HL-60 (cell line): Measurements from ENCODE around the gene C16orf54.

Source experiments
- CTCF ChIP-seq: IDR thresholded peaks from one replicate; pipeline ENCODE4 v1.5.1; 2011; ENCODE audit warnings: low read length, control low read depth, inconsistent platforms; ENCODE audit not compliant: insufficient read depth
- POLR2AphosphoS5 ChIP-seq: IDR thresholded peaks from 2 replicates; pipeline ENCODE4 v1.6.1; 2012; ENCODE audit warnings: low read depth

DNA sequence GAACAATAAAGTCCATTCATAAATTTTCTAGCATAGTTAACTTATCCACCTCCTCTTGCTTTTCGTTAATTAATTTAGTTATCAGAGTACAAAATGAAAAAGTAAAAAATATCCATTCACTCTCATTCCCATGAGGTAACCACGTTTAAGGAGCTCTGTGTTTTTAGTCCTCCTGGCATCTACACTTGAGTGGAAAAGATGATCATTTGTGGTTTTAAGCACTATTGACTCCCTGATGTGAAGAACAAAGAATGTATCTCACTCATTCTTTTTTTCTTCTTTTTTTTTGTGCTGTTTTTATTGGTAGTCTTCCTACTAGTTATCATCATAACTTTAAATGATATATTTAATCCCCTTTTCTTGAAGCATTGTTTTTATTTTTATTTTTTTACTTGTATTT lies 40.8 kb downstream of the C16orf54 start:
- TF ChIP-seq CTCF (no peak), POLR2AphosphoS5 (no peak)
